Uterus (tissue), 2 donors: ENCODE results near the gene FAN1.

Source experiments
- POLR2A ChIP-seq, 2 donors: fragments of 450-650 bp; IDR thresholded peaks; one replicate each; pipeline ENCODE4 v1.6.1; 2016; ENCODE audit warnings: antibody characterized with exemption in 2 of 2, mild to moderate bottlenecking in 1 of 2, moderate library complexity in 1 of 2
- TF ChIP-seq, protein P1 (sequence below), 4 experiments: fragments of 200-600 bp in 2 of 4; fragments of 450-650 bp in 2 of 4; sonication (generic) in 2 of 4; IDR thresholded peaks; one replicate each; pipeline ENCODE4 v1.5.1; 2016 to 2019; ENCODE audit warnings: antibody characterized with exemption in 4 of 4, mild to moderate bottlenecking in 2 of 4, moderate library complexity in 1 of 4

DNA sequence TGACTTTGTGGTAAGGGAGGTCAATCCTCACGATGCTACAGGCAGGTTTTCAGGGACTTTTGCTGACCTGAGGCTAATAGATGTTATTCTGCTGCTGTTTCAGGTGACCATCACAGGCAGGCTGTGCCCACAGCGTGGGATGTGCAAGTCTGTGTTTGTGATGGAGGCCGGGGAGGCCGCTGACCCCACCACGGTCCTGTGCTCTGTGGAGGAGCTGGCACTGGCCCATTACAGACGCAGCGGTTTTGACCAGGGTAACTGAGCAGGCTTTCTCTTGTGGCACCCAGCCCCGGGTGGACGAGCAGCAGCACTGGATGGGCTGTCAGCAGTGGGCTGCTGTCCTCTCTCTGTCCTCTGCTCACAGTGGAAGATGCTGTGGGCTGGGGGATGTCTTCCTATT, 22.0 kb downstream of the FAN1 start:
- TF ChIP-seq, protein P1, sequence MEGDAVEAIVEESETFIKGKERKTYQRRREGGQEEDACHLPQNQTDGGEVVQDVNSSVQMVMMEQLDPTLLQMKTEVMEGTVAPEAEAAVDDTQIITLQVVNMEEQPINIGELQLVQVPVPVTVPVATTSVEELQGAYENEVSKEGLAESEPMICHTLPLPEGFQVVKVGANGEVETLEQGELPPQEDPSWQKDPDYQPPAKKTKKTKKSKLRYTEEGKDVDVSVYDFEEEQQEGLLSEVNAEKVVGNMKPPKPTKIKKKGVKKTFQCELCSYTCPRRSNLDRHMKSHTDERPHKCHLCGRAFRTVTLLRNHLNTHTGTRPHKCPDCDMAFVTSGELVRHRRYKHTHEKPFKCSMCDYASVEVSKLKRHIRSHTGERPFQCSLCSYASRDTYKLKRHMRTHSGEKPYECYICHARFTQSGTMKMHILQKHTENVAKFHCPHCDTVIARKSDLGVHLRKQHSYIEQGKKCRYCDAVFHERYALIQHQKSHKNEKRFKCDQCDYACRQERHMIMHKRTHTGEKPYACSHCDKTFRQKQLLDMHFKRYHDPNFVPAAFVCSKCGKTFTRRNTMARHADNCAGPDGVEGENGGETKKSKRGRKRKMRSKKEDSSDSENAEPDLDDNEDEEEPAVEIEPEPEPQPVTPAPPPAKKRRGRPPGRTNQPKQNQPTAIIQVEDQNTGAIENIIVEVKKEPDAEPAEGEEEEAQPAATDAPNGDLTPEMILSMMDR (IDR thresholded peaks at IDR 0.05), result no peak
- no peak for TF ChIP-seq POLR2A (IDR thresholded peaks at IDR 0.05)
